HG02798 (cell line): ENCODE measurements around the gene PROK1.

ENCODE experiments used
- ATAC-seq: cut with Tn5 transposase; IDR thresholded peaks from one replicate; pipeline ENCODE4 v1.9.1; 2021; ENCODE audit warnings: mild to moderate bottlenecking; ENCODE audit not compliant: unreplicated experiment, poor library complexity

PROK1 gene

DNA sequence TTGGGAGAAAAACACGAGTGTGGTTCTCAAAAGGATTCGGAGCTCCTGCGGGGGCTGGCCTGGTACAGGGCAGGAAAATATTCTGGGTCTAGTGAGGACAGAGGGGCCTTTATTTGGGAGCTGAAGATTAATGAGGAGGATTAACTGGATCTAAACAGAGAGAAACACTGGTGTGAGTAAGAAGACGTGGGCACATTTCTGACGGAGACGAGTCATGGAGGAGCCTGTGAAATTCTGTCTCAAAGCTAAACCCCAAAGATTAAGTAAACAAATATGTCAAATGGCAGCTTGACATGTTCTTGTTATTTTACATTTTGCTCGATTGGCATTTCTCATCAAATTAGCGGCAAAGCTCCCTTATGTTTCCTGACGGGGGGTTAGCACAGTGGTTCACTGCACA, 12.8 kb downstream of the PROK1 start:
- no peak for ATAC-seq

DNA sequence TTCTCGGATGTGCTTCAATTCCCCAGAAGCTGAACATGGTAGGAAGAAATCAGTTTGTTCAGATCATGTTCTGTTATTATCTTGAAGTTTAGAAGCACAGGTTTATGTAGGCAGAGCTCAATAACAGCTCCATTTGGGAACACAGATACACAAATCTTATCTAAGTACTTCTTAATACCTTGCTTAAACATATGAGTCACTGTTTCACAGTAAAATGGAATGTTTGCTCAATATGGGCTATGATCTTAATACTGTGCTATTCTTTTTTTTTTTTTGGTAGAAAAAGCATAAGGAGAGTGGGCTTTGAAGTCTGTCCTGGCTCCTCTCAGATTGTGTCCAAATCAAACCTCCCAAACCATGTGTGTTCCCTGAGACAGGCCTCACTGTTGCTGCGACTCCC, 13.4 kb downstream of the PROK1 start:
- no peak for ATAC-seq

DNA sequence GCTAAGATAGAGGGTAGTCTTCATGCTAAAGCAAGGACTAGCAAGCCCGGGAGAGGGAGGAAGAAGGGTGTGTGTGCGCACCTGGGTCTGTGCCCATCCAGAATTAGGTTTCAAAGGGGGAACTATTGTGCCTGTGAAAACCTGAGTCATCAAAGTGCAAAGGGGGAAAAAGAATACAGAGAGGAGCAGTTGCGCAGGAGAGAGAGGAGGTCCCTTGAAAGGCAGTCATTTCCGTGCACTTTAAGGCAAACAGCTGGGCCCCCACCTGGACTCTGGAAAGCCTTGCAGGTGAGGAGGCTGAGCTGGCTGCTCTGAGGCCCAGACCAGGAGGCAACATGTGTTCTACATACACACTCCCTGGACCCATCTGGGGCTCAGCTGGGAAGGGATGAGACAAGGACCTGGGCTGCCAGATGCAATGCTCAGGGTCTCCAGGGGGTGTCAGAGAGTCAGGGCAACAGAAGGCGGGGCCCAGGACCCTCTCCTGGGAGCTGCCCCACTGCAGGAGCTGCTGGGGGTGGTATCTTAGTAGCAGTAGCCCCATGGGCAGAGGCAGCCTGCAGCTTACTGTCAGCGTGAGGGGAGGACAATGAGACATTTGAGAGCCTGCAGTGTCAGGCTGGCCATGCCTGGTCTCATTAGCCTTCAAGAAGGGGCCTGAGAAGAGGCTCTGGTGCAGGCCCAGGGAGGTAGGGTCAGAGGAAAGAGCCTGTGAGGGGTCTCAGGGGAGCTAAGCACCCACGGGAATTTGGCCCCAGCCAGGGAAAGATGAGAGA, 14.3 kb downstream of the PROK1 start:
- no peak for ATAC-seq

DNA sequence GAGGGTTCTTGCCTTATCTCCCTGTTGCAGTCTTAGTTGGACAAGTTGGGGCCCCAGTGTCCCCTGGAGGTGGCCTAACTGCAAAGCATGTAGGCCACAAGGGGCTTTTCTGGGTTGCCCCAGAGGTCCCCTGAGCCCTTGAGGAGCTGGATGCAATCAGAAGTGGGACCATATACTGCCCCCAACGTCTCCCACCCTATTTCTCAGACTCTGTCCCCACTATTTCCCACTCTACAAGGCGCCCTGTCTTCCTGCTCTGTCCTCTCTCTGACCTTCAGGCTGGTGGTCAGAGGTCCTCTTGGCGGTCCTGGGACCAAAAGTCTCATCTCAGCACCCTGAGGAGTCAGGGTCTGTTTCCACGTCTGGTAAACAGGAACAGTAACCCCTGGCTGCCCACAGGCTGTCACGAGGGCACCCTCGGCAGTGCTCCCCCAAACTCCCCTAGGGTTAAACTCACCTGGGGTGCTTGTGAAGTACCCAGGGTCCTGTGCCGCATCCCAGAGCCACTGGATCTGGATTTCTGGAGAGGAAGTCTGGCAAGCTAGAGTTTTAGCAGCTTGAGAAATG, 14.9 kb downstream of the PROK1 start:
- no peak for ATAC-seq

DNA sequence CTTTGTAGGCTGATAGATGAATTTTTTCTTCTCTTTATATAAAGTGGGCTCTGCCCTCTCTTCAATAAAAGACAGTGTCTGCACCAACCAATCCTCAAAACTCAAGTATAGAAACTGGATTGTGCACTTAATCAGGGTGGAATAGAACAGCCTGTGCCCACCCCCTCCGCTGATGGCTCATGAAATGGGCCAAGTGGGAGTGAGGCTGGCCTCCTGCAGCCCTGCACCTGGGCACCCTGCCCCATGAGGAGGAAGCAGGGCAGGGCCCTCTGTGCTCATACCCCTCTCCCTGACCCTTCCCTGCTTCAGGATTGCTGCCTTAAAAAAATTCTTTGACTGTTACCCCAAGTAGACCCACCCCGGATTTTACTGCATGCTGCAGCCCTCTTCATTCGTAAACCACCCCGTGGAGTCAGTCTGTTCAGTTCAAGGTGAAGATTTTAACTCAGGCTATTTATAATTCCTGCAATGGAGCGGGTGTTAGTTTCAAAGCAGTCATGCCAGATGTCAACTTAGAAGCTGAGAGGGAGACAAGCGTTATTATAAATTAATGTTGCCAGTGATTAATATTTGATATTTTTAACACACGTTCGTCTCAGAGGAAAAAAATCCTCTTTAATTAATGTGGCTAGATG, 15.8 kb downstream of the PROK1 start:
- no peak for ATAC-seq

DNA sequence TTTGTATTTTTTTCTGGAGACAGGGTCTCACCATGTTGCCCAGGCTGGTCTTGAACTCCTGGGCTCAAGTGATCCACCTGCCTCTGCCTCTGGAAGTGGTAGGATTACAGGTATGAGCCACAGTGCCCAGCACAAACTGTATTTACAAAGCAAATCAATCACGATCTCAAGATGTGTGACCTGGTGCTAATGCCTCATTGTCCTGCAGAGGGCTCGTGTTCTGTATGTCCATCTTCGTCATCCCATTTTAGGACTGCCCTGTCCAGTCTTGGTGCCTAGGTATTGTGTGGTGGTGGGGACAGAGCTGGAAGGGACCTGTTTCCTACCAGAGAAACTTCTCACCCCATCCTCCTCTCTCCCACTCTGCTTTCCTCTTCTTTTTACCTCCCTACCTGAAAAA, 20.2 kb downstream of the PROK1 start:
- ATAC-seq, result no peak

DNA sequence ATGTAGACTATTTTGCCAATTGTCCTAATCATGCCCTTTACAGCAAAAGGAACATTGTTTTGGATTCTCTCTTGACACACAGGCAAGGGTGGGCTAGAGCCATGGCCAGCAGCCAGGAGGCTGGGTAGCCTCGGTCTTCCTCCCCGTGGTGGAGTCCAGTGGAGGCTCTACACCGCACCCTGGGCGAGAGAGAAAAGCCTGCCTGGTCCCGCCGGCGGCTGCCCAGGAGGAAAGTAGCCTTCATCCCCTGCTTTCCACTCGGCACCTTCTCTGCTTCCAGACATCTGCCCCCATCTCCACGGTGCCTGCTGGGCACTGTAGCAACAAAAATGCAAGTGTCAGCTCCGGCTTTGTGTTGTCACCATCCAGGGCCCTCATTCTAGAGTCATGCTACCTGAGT, 21.6 kb downstream of the PROK1 start:
- ATAC-seq, result no peak

DNA sequence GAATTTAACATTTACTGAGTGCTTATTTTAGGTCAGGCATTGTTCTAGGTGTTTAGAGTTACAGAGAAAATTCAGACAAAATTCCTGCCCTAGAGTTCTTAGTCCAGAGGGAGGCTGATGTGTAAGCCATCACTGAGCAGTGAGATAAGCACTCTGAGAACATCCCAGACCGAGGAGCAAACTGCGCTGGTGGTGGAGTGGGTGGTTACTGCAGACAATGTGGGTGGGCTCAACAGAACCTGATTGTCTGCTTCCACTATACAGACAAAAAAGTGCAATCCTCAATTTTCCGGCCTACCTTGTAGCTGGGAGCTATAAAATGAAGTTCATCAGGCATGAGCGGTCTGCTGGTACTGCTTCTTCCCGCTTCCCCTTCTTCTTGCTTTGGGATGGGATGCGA, 23.5 kb downstream of the PROK1 start:
- no peak for ATAC-seq

DNA sequence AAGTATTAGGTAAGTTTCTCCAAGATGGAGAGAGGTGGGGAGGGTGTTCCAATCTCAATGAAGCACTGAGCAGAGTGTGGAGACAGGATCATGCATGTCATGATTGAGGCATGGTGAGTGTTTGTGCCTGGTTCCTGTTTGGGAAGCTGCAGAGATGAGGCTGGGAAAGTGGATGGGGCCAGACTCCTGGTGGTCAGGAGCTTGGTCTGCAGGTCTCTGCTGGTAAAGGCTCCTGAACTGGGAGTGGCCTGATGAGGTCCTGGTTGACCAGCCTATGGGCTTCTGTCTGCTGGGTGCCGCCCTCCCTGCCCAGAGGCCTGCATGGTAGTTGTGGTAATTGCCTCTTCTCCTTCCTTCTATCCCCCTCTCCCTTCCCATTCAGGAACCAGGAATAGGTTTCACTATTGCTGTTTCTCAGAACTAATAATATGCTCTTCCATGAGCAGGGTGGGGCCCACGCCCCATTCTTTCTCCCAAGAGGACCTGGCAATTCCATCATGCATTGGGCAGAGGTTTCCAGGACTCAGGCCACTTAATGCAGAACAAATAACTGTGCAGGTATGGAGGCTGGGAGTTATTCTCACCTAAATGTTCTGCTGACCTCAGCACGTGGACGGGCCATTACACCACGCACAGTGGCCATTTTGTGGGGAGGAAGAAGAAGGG, 24.5 kb downstream of the PROK1 start:
- no peak for ATAC-seq

DNA sequence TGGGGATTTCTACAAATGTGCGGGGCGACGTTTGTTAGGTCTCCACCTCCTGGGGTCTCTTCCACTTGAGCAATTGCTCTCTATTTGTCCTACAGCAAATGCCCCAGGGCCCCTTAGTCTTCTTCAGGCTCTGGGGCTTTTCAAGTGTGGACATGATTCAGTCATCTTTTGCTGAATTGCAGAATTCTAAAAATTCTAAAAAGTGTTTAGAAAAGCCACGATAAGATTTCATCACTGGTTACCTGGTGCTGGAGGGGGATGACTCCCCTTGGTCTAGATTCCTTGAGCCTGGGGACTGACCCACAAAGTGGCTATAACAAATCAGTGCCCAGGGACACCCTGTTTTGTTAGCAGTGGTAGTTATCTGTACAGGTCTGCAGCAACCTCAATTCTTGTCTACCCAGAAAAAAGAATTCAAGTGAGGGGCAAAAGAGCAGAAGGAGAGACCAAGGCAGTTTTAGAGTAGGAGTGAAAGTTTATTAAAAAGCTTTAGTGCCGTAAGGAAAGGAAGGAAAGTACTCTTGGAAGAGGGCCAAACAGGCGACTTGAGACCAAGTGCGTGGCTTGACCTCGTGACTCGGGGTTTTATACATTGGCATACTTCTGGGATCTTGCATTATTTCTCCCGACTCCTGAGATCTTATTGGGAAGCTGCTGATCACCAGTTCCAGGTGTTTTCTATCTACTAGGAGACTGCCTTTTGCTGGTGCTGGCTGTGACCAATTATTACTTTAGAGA, 25.2 kb downstream of the PROK1 start:
- ATAC-seq, result no peak

DNA sequence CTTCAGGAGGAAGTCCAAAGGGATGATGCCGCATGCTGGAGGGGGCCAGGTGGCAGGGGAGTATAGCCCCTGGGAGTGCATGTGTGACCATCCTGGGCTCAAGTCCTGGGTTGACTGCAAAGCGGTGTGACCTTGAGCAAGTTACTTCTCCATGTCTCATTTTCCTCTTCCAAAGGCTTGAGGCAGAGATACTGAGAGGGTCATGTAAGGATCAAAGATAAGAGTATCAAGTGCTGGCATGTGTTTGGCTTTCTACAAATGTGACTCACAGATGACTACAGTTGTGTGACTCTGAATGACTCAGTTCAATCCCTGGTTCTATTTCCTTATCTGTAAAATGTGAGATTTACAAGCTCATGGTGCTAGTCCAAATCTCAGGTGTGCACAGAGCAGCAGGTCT, 26.1 kb downstream of the PROK1 start:
- no peak for ATAC-seq

DNA sequence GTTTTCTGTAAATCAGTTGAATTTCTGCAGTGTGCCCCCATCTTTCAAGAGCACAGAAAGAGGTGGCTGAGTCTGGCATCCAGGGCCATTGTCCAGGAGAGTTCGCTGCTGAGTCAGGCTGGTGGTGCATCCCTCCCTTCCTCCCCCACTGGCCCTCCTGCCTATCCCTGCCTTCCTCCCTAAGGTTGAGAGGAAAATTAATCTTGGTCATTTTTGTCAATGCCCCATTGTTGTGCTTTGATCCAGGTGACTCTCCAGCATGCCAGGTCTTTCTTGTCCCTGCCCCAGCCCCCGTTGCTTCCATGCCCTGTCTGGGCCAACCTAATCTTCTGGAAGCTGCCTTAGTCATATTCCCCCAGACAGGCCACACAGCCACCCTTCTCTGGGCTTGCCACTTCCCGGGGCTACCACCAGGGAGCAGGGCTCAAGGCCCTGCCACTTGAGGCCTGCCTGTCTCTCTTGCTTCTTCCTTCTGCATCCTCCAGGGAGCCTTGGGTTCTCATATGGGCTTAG, 26.6 kb downstream of the PROK1 start:
- no peak for ATAC-seq

DNA sequence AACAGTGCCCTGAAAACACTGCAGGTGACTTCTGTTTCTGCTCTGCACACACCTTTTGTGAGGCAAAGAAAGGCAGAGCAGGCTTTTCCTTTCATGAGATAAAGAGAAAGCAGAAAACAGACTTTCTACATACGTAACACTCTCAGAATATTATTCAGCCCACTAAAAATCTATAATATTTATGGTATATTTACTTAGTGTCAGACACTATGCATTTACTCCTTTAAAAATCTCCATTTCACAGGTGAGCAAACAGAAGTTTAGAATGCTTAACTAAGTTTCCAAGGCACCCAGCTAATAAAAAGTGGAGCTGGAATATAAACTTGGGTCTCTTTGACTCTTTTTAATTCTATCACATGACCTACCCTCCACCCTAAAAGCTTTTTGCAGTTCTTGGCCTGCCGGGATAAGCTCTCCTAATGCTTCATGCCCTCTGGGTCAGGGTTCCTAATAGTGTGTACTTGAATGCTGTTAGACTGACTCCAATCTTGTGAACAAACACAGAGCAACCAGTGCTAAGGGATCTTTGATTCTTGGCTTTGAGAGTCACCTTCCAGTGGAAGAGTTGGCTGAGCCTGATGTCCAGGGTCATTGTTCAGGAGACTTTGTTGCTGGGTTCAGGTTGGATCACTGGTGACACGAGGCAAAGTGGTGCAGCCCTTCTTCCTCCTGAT, 27.2 kb downstream of the PROK1 start:
- ATAC-seq, result no peak

DNA sequence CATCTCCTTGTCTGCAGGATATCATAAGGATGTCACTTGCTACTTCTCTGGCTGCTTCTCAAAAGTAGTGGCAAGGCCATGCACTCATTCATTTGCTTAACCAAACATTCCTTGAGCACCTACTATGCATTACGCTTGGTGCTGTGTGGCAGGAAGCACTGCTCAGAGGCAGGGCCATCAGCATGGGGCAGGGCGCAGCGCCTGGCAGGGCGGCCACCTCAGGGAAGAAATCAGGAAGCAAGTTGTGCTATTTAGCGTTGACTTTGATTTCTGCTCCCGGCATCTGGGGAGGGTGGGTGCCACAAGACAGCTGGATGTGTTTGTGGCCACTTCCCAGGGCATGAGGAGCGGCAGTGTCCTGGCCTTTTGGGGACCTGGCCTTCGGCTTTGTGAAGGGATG, 27.9 kb downstream of the PROK1 start:
- no peak for ATAC-seq

DNA sequence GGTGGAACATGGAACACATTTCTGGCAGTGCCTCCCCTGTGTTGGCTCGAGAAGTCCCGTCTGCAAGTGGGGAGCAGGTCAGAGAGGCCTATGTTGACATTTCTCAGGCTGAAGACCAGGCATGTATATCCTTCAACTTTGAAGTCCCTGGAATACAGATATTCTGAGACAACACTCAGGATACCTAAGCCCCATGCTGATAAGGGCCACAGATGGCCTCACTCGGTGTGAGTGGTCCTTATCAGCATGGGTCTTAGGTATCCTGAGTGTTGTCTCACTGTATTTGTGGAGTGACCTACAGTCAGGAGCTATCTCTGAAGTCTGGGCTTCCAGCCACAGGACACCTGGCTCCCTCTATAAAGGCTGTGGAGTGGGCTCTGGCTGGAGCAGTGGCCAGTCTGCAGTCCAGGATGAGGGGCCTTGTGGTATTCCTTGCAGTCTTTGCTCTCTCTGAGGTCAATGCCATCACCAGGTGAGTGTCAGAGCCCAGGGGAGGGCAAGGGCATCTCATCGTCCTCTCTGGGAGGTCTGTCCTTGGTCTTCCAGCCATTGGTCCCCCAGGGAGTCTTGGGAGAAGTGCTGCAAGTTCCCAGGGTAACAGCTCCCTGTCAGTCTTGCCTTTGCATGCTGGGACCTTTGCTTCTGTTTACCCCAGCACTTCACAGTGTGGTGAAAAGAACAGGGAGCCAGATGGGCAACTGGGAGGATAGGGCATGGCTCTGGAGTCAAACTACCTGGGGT, 29.6 kb downstream of the PROK1 start:
- no peak for ATAC-seq

DNA sequence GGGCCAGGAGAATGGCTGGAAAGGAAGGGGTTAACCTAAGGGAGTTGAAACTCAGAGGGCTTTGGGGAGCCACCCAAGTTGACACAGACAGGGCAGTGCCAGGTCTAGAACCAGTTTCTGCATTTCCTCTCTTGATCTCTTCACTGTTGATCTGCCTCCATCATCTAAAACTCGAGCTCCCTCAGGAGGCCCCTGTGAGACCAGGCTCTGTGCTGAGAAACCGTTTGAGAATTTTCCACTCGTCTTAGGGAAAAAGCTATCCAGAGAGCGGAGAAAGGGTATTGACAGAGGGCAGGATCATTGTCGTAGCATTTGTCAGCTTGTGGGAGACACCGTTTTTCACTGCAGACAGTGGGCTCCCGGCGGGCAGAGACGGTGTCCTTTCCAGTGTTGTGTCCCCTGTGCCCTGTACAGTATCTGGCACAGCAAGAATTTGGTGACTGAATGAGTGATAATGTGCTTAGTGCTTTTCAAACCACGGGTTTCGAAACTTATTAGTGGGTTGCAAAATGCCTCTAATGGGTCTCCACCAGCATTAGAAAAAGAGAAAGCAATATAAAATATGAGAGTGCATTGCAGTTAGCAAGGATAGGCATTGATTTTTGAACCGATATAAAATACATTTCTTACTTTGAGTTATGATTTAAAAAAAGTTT, 31.1 kb downstream of the PROK1 start:
- no peak for ATAC-seq

DNA sequence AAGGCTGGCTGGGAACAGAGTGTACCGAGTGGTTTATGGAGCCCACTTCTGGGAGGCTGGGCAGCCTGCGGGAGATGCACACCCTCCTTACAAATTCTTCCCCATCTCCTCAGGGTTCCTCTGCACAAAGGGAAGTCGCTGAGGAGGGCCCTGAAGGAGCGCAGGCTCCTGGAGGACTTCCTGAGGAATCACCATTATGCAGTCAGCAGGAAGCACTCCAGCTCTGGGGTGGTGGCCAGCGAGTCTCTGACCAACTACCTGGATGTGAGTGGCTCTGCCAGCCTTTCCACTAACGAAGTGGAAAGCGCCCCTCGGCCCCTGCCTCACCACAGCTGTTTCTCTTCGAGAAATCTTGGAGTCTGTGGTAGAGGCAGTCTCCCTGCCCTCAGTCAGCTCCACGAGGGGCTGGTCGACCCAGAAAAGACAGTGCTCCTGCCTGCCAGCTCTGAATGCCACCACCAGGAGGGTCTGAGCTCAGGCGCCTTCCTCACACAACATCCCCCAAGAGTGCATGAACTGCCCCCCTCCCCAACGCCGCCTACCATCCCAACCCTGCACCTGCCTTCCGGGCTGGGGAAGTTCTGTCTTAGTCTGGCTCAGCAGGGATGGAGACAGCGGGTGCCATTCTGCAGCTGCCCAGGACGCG, 31.8 kb downstream of the PROK1 start:
- ATAC-seq, result no peak

DNA sequence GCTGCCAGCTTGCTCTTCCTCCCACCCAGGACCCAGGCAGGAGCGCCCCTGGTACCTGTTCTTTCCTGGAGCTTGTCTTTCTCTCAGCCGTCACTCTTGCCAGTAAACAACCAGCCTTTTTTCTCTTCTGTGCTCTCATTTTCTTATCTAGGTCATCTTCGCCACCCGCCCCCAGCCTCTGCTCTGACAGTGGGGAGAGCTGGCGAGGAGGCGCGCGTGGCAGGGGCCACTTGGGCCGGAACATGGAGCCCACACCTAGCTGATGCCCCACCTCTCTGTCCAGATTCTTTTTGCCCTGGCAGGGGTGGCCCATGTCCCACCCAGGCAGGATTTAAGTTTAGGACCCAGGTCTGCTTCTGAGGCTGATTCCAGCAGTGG, 32.3 kb downstream of the PROK1 start:
- no peak for ATAC-seq
